HepG2 (cell line): ENCODE measurements around the gene STXBP5L. TPM values are rescaled to one million over a fixed set of nuclear protein-coding genes. Genes with fewer than 3 reads are reported as not detected.
A peak's percentile ranks its signal among the peaks of the same experiment; 100 is the strongest.

Experiments
- IKZF1 ChIP-seq: fragments of 450-650 bp; IDR thresholded peaks from 2 replicates; pipeline ENCODE4 v1.7.1; 2016
- NCOA5 ChIP-seq: sonication (generic); formaldehyde crosslinking; IDR thresholded peaks from 2 replicates; pipeline ENCODE4 v1.4.0; 2020; ENCODE audit warnings: missing genetic modification reagents
- NFE2L1 ChIP-seq: sonication (generic); formaldehyde crosslinking; IDR thresholded peaks from 2 replicates; pipeline ENCODE4 v1.4.0; 2020; ENCODE audit warnings: missing genetic modification reagents, mild to moderate bottlenecking, borderline replicate concordance
- NFKB2 ChIP-seq: sonication (generic); formaldehyde crosslinking; IDR thresholded peaks from 2 replicates; pipeline ENCODE4 v1.4.0; 2020; ENCODE audit warnings: missing genetic modification reagents, borderline replicate concordance
- NONO ChIP-seq, 2 experiments: fragments of 450-650 bp in 1 of 2; sonication (generic) in 1 of 2; formaldehyde crosslinking in 1 of 2; IDR thresholded peaks in 1 of 2; conservative IDR thresholded peaks in 1 of 2; 2 replicates each; pipeline versions ENCODE4 v1.6.1 to v1.8.0; 2017 to 2022; ENCODE audit warnings: mild to moderate bottlenecking in 1 of 2, missing genetic modification reagents in 1 of 2, moderate library complexity in 1 of 2
- PHB2 ChIP-seq: fragments of 450-650 bp; IDR thresholded peaks from 2 replicates; pipeline ENCODE4 v1.6.1; 2018; ENCODE audit not compliant: partially characterized antibody
- ZFP36L1 ChIP-seq: sonication (generic); formaldehyde crosslinking; IDR thresholded peaks from 2 replicates; pipeline ENCODE4 v1.8.0; 2022; ENCODE audit warnings: mild to moderate bottlenecking, missing genetic modification reagents, moderate library complexity
- ZNF335 ChIP-seq: sonication (generic); formaldehyde crosslinking; IDR thresholded peaks from 2 replicates; pipeline ENCODE4 v1.4.0; 2020; ENCODE audit warnings: missing genetic modification reagents
- ZNF678 ChIP-seq: sonication (generic); formaldehyde crosslinking; IDR thresholded peaks from 2 replicates; pipeline ENCODE4 v1.4.0; 2020; ENCODE audit warnings: mild to moderate bottlenecking, missing genetic modification reagents
- ZNF749 ChIP-seq: sonication (generic); formaldehyde crosslinking; IDR thresholded peaks from 2 replicates; pipeline ENCODE4 v1.8.0; 2022; ENCODE audit warnings: mild to moderate bottlenecking, missing genetic modification reagents, moderate library complexity, borderline replicate concordance
- ZNF766 ChIP-seq: sonication (generic); formaldehyde crosslinking; IDR thresholded peaks from 2 replicates; pipeline ENCODE4 v1.5.0; 2020; ENCODE audit warnings: missing genetic modification reagents, borderline replicate concordance
- polyA plus RNA-seq, 8 experiments: library from polyadenylated mRNA; depleted of rRNA in 3 of 8; stranded (reverse) in 7 of 8; unstranded in 1 of 8; fragments of >200 nt; fragmentation: Illumina TruSeq in 4 of 8; extraction: Trizol in 4 of 8; gene quantifications; 2 replicates each; pipeline versions ENCODE4 v1.2.1 to v1.2.3, GENCODE V29; 2011 to 2016; ENCODE audit warnings: low read depth in 4 of 8, missing spikeins in 1 of 8, mixed read lengths in 1 of 8; ENCODE audit not compliant: insufficient read depth in 1 of 8
- total RNA-seq, 5 experiments: library from RNA; depleted of rRNA; stranded (reverse); fragments of >200 nt; fragmentation: Illumina TruSeq; extraction: Trizol; gene quantifications; 2 replicates each; pipeline ENCODE4 v1.2.3, GENCODE V29; 2016; ENCODE audit warnings: low read depth in 1 of 5
- TF ChIP-seq, protein P1 (sequence below): IDR thresholded peaks from 2 replicates; pipeline ENCODE4 v1.6.1; 2016; ENCODE audit warnings: missing biosample characterization, missing genetic modification reagents, low read depth
- TF ChIP-seq, protein P2 (sequence below): sonication (generic); formaldehyde crosslinking; IDR thresholded peaks from 2 replicates; pipeline ENCODE4 v1.4.0; 2020; ENCODE audit warnings: missing genetic modification reagents
- TF ChIP-seq, protein P3 (sequence below): sonication (generic); formaldehyde crosslinking; IDR thresholded peaks from 2 replicates; pipeline ENCODE4 v1.5.0; 2020; ENCODE audit warnings: mild to moderate bottlenecking, missing genetic modification reagents, borderline replicate concordance

STXBP5L gene
- total and polyA plus RNA-seq, 2 of the 13 experiments (the other 11 are each of a cell fraction or from before 2014, with no cell fraction given), result not detected

DNA sequence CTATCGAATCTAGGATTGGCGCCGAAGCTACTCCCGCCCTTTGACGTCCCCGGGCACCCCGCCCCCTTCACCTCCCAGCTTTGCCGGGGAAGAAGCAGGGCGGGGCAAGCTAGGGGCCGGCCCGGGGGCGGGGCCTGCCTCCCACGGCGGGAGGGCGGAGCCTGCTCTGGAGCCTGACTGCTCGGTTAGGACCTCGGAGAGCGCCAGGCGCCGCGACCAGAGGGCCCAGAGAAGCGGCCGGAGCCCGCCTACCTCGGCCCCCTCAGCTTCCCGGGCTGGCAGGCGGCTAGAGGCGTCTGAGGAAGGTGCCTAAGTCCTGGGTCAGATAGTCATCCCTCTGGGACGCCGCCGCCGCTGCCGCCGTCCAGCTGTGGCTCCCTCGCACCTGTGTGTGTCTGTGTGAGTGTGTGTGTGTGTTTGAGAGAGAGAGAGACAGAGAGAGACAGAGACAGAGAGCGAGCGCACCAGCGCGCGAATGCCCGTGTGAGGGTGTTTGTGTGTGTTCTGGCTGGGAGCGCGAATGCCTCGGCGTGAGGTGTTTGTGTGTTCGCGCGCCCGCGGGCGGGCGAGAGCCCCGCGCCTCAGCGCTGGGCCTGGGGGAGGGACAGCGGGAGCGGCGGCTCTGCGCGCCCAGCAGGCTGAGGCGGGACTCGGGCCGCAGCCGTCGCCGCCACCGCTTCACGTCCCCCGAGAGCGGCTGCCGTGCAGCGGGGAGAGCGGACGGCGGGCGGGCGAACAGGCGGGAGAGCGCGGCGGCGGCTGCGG is at the start of gene STXBP5L (continued):
- TF ChIP-seq NFKB2 (CRISPR knock-in tag) (peak; percentile 49; the same call in 1 of the 2 replicates), ZNF749 (no peak), PHB2 (no peak), ZNF335 (no peak), ZNF678 (CRISPR knock-in tag) (no peak), NONO (IDR thresholded peaks at IDR 0.05) (no peak), NONO (CRISPR knock-in tag; conservative IDR thresholded peaks at IDR 0.05) (peak; percentile 45; the same call in 1 of the 2 replicates), NCOA5 (CRISPR knock-in tag) (no peak), NFE2L1 (CRISPR knock-in tag) (no peak), IKZF1 (no peak), ZFP36L1 (no peak), ZNF766 (CRISPR knock-in tag) (no peak)
- TF ChIP-seq, protein P1, sequence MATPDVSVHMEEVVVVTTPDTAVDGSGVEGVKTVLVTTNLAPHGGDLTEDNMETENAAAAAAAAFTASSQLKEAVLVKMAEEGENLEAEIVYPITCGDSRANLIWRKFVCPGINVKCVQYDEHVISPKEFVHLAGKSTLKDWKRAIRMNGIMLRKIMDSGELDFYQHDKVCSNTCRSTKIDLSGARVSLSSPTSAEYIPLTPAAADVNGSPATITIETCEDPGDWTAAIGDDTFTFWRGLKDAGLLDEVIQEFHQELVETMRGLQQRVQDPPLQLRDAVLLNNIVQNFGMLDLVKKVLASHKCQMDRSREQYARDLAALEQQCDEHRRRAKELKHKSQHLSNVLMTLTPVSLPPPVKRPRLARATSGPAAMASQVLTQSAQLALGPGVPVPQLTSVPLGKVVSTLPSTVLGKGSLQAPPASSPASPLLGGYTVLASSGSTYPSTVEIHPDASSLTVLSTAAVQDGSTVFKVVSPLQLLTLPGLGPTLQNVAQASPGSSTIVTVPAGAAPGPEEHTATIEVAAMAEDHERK (CRISPR knock-in tag), result no peak
- TF ChIP-seq, protein P2, sequence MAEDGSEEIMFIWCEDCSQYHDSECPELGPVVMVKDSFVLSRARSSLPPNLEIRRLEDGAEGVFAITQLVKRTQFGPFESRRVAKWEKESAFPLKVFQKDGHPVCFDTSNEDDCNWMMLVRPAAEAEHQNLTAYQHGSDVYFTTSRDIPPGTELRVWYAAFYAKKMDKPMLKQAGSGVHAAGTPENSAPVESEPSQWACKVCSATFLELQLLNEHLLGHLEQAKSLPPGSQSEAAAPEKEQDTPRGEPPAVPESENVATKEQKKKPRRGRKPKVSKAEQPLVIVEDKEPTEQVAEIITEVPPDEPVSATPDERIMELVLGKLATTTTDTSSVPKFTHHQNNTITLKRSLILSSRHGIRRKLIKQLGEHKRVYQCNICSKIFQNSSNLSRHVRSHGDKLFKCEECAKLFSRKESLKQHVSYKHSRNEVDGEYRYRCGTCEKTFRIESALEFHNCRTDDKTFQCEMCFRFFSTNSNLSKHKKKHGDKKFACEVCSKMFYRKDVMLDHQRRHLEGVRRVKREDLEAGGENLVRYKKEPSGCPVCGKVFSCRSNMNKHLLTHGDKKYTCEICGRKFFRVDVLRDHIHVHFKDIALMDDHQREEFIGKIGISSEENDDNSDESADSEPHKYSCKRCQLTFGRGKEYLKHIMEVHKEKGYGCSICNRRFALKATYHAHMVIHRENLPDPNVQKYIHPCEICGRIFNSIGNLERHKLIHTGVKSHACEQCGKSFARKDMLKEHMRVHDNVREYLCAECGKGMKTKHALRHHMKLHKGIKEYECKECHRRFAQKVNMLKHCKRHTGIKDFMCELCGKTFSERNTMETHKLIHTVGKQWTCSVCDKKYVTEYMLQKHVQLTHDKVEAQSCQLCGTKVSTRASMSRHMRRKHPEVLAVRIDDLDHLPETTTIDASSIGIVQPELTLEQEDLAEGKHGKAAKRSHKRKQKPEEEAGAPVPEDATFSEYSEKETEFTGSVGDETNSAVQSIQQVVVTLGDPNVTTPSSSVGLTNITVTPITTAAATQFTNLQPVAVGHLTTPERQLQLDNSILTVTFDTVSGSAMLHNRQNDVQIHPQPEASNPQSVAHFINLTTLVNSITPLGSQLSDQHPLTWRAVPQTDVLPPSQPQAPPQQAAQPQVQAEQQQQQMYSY, result no peak
- TF ChIP-seq, protein P3, sequence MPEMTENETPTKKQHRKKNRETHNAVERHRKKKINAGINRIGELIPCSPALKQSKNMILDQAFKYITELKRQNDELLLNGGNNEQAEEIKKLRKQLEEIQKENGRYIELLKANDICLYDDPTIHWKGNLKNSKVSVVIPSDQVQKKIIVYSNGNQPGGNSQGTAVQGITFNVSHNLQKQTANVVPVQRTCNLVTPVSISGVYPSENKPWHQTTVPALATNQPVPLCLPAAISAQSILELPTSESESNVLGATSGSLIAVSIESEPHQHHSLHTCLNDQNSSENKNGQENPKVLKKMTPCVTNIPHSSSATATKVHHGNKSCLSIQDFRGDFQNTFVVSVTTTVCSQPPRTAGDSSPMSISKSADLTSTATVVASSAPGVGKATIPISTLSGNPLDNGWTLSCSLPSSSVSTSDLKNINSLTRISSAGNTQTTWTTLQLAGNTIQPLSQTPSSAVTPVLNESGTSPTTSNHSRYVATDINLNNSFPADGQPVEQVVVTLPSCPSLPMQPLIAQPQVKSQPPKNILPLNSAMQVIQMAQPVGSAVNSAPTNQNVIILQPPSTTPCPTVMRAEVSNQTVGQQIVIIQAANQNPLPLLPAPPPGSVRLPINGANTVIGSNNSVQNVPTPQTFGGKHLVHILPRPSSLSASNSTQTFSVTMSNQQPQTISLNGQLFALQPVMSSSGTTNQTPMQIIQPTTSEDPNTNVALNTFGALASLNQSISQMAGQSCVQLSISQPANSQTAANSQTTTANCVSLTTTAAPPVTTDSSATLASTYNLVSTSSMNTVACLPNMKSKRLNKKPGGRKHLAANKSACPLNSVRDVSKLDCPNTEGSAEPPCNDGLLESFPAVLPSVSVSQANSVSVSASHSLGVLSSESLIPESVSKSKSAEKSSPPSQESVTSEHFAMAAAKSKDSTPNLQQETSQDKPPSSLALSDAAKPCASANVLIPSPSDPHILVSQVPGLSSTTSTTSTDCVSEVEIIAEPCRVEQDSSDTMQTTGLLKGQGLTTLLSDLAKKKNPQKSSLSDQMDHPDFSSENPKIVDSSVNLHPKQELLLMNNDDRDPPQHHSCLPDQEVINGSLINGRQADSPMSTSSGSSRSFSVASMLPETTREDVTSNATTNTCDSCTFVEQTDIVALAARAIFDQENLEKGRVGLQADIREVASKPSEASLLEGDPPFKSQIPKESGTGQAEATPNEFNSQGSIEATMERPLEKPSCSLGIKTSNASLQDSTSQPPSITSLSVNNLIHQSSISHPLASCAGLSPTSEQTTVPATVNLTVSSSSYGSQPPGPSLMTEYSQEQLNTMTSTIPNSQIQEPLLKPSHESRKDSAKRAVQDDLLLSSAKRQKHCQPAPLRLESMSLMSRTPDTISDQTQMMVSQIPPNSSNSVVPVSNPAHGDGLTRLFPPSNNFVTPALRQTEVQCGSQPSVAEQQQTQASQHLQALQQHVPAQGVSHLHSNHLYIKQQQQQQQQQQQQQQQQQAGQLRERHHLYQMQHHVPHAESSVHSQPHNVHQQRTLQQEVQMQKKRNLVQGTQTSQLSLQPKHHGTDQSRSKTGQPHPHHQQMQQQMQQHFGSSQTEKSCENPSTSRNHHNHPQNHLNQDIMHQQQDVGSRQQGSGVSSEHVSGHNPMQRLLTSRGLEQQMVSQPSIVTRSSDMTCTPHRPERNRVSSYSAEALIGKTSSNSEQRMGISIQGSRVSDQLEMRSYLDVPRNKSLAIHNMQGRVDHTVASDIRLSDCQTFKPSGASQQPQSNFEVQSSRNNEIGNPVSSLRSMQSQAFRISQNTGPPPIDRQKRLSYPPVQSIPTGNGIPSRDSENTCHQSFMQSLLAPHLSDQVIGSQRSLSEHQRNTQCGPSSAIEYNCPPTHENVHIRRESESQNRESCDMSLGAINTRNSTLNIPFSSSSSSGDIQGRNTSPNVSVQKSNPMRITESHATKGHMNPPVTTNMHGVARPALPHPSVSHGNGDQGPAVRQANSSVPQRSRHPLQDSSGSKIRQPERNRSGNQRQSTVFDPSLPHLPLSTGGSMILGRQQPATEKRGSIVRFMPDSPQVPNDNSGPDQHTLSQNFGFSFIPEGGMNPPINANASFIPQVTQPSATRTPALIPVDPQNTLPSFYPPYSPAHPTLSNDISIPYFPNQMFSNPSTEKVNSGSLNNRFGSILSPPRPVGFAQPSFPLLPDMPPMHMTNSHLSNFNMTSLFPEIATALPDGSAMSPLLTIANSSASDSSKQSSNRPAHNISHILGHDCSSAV (CRISPR knock-in tag), result no peak
